Activated naive CD4-positive, alpha-beta T cell treated with anti-CD3 and anti-CD28 coated beads, Interleukin-2, amount 50 U/mL, for 16 hours (primary cell): ENCODE data around the gene ROBO2.

Experiments used
- DNase-seq: peaks from one replicate; pipeline ENCODE4 v3.0.0-alpha.2; 2020

ROBO2 gene

GRCh38 chr3:77427528-77427927 lies 387.6 kb downstream of the ROBO2 start:
- DNase-seq, result no peak

DNA sequence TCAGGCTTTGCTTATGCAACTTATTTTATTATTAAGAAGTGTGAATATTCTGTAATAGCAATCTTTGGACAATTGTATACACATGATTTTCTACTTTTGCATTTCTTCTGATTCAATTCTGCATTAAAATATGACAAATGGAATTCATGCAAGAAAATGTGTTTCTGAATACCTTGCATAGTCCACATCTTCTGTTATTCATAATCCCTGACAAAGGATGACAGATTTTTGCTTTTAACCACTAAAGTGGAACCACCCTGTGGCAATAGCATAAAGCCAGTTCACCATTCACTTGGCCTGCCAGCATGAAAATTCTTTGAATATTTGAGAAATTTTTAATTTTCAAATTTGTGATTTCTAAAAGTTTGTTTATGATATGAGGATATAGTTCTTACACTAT lies 397.0 kb downstream of the ROBO2 start:
- no peak for DNase-seq

- no peak for DNase-seq
Measured at GRCh38 chr3:77446084-77446483, 406.2 kb downstream of the ROBO2 start.

DNA sequence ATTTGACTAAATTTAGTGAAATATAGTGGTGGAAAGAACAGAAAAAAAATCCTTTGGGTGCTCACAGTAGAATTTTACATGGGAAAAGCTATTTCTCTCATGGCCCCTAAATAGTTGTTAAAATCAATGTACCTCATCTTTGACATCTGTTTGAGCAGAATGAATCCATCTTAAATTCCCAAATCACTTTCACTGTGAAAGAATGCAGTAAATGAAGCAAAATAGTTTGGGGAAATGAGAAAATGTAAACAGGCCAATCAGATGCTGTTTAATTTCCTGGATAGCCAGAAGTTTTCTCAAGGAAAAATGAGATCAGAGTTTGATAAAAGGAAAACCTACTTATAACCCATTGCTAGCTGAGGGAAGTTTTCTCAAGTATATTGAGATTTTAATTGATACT lies 406.9 kb downstream of the ROBO2 start:
- DNase-seq, result no peak

GRCh38 chr3:77449459-77450350 lies 409.8 kb downstream of the ROBO2 start:
- DNase-seq, result no peak

GRCh38 chr3:77456431-77456830 lies 416.5 kb downstream of the ROBO2 start:
- no peak for DNase-seq

DNA sequence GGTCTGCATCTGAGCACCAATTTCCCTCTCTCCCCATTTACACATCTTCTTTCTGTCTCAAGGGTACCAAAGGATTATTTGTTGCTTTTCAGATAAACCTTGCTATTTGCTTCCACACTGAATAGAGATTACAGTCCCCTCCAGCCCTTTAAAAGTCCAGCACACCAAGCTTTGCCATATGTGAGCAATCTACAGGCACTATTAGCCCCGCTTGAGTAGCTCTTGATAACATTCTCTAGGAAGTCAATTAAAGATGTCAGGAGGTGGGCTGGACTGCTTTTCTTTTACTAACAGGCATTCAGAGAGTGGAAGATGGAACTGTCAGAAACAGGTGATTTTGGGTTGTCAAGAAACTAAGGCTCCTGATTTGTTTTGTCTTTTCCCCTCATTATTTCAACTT lies 417.0 kb downstream of the ROBO2 start:
- DNase-seq, result no peak

GRCh38 chr3:77459926-77460325 lies 420.0 kb downstream of the ROBO2 start:
- no peak for DNase-seq

DNA sequence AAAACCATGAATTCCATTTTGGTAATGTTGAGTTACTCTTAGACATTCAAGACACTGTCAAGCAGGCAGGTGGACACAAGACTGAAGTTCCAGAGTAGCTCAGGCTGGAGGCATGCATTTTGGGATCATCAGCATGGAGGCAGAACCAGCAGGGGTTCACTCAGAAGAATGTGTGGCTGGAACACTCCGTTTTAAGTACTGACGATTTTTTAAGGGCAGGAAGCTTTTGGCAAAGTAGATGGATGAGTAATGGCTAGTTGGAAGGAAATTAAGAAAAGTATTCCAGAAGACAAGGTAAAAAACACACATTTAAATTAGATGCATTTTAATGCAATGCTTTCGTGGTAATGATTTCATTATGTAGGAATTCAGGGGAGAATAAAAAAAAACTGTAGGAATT lies 420.4 kb downstream of the ROBO2 start:
- no peak for DNase-seq

GRCh38 chr3:77462951-77463350 lies 423.1 kb downstream of the ROBO2 start:
- no peak for DNase-seq

DNA sequence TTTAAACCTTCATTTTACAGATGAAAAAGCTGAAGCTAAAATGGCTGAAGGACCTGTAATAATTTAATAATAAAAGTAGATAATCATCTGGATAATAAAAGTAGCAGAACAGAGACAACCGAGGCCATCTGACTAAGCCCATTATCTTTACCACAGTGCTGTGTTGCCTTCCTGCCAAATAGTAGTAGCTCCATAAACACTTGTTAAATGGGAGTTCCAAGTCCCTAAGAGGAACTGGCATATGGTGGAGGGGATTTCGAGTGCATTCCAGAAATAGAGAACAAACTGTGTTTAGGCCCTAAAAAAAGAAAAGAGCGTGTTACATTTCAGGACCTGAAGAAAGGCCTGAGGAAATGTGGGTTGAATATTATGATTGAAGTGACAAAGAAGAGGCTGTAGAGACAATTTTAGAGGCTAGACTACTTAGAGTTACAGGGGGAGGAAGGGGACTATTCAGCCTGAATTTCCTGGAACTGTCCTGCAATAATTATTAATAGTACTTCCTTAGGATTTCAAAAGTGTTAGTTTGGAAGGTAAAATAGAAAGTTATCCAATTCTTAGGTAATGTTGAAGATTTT lies 424.3 kb downstream of the ROBO2 start:
- no peak for DNase-seq

GRCh38 chr3:77466562-77467115 lies 426.7 kb downstream of the ROBO2 start:
- no peak for DNase-seq

DNA sequence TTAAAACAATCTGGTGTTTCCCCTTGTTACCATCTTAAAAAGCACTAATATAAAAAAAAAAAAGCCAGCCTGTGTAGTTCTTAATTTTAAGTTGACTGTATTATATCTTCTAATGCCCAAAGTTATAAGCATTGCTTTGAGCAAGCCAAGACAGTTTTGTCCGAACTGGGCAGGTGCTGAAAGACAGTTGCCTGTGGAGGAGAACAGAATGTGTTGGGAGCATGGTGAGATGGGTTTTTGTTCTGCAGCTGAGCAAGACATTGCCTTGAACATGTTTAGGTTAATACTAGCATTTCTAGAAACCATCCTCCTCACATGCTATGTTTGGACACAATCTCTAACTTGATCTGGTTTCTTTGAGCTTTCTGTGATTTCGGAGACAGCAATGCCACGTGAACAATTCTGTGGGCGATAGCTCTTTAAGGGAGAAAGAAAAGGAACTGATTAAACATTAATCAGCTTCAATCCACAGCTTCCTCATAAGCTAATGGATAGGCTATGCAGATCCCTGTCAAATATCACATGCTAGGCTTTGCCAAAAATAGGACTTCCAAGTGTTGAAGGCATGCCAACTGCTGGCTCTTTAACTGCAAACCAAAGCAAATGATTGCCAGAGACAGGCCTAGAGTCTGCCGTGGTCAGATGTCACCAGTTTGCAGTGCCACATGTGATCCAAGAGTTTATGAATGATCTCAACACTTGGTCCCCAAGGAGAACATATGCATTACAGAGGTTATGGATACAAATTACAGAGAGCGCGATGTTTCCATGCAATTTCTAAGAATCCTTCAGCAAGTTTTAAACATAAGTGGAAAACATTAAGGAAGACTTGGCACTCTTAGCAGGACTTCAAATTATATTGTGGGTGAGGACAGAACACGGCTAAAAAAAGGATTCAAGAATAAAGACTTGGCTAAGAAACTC lies 428.1 kb downstream of the ROBO2 start:
- no peak for DNase-seq

DNA sequence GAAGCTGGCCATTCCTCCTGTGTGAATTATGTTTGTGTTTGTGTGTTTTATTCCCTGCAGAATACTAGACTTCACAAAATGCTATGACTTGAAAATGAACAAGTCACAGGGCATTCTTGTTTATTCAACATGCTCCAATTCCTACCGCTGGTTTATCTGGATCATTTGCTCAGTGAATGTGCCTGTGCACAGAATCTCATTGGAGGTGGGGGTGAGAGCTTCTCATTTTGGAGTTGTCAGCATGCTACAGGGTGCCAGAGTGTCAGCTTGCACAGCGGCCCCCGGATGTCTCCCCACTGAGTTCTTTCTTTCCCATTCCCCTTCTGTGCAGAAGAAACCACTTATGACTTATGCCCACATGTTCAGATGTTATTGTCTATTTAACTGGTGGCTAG lies 428.7 kb downstream of the ROBO2 start:
- no peak for DNase-seq

DNA sequence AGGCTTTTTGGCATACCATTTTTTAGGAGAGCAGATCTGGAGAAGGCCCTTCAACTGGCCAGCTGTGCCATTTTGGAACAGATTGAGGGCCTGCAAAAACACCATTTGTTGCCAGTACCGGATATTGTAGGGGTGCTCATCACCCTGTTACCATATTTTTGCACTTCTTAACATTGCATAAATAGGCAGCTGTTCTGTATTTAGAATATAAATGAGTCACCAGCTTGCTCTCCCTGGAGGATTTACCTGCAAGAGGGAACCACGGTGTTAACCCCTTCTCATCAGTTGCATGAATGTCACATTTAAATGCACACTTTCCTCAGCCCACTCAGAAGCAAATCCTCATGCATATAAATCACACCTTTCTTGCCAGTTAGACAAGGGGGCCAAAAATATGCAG lies 435.6 kb downstream of the ROBO2 start:
- no peak for DNase-seq

GRCh38 chr3:77479021-77479420 lies 439.1 kb downstream of the ROBO2 start:
- no peak for DNase-seq

- no peak for DNase-seq
Measured at GRCh38 chr3:77489216-77489615, 449.3 kb downstream of the ROBO2 start.

DNA sequence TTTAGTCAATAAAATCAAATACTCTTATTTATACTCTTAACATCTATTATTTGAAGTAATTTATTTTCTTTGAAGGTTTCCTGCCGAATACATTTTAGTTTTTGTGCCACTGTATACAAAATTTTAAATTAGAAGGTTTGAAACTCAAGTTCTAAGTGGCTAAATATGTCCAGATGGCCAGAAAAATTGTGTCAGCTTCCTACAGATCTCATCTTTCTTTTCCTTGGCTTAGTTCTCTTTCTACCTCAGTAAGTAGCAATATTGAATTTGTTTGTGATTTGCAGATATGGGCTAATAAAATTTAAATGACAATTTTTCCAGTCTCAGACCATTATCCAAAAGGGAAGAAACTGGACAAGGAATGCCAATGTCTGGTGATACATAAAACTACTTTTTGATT lies 452.1 kb downstream of the ROBO2 start:
- no peak for DNase-seq

GRCh38 chr3:77500721-77501120 lies 460.8 kb downstream of the ROBO2 start:
- DNase-seq, result no peak

GRCh38 chr3:77506384-77506783 lies 466.5 kb downstream of the ROBO2 start:
- no peak for DNase-seq

DNA sequence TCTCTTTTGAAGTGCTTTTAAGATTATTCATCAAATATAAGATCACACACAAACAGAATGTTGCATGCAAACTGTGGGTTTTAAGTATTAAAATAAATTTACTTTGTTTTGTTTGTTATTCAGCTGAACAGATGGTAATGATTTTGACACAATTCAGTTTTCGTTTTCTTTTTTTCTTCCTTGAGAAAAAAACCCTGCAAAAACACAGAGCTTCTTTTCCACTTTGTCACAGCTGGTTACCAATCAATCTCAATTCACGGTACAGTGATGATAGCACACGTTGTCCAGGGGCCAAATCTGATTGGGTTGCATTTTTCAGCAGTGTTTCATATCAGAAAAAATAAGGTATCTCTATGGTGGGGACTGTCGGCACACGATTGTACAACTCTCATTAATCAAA lies 473.6 kb downstream of the ROBO2 start:
- DNase-seq, result no peak

GRCh38 chr3:77514766-77515165 lies 474.9 kb downstream of the ROBO2 start:
- no peak for DNase-seq

GRCh38 chr3:77524463-77524862 lies 484.6 kb downstream of the ROBO2 start:
- no peak for DNase-seq
